H1 (cell line): Measurements from ENCODE around the gene MCM7. TPM values are rescaled to one million over a fixed set of nuclear protein-coding genes. Genes with fewer than 3 reads are reported as not detected.

Source experiments
- CTCF ChIA-PET: fragments of 300-600 bp; sonication (Branson Sonifier 250); formaldehyde crosslinking; loops from one replicate; lab custom pipeline; 2021; ENCODE audit not compliant: partially characterized antibody; lab: Charles Lee
- POLR2A ChIA-PET: fragments of 300-600 bp; sonication (Branson Sonifier 250); formaldehyde crosslinking; loops from one replicate; lab custom pipeline; 2021; ENCODE audit warnings: inconsistent platforms; ENCODE audit not compliant: partially characterized antibody; lab: Charles Lee
- DNase-seq, 2 experiments: peaks; one replicate each; pipeline versions ENCODE4 v3.0.0 to v3.0.0-alpha.2; 2010 to 2022; ENCODE audit warnings: low spot score in 2 of 2, low read depth in 1 of 2, mixed read lengths in 1 of 2
- FAIRE-seq: peaks from 2 replicates; lab custom pipeline; 2011; peaks lifted over from hg19 to GRCh38; lab: Jason Lieb, UNC
- H2AFZ ChIP-seq: 2 replicates; pipeline ENCODE4 v1.8.1; 2012; ENCODE audit warnings: low read length, inconsistent platforms
- H2AK5ac ChIP-seq: 2 replicates; pipeline ENCODE4 v1.6.1; 2013; ENCODE audit warnings: low read depth, low read length
- H2BK120ac ChIP-seq: replicated peaks from 2 replicates; pipeline ENCODE3; 2013; ENCODE audit warnings: low read depth, low read length, inconsistent platforms
- H2BK12ac ChIP-seq: 2 replicates; pipeline ENCODE4 v1.6.1; 2013; ENCODE audit warnings: low read depth, low read length
- H2BK15ac ChIP-seq: 2 replicates; pipeline ENCODE4 v1.6.1; 2013; ENCODE audit warnings: low read length
- H2BK20ac ChIP-seq: 2 replicates; pipeline ENCODE4 v1.6.1; 2013; ENCODE audit warnings: low read length
- H2BK5ac ChIP-seq: 2 replicates; pipeline ENCODE4 v1.6.1; 2013; ENCODE audit warnings: low read depth, low read length
- H3K14ac ChIP-seq: 2 replicates; pipeline ENCODE4 v1.6.1; 2013; ENCODE audit warnings: inconsistent platforms; ENCODE audit not compliant: insufficient read length
- H3K18ac ChIP-seq: 2 replicates; pipeline ENCODE4 v1.6.1; 2013; ENCODE audit warnings: low read length; ENCODE audit errors: extremely low read depth
- H3K23ac ChIP-seq: 2 replicates; pipeline ENCODE4 v1.6.1; 2013; ENCODE audit warnings: inconsistent platforms; ENCODE audit not compliant: insufficient read length
- H3K23me2 ChIP-seq: 2 replicates; pipeline ENCODE4 v1.6.1; 2013; ENCODE audit warnings: low read depth, low read length
- H3K27ac ChIP-seq: 2 replicates; pipeline ENCODE4 v1.6.1; 2011; ENCODE audit warnings: low read depth, low read length, inconsistent platforms
- H3K27me3 ChIP-seq, 4 experiments: replicated peaks in 1 of 4; 1 replicate in 1 of 4; 2 replicates in 3 of 4; pipeline versions ENCODE4 v1.6.1 to v1.8.1; 2011 to 2013; ENCODE audit warnings: low read length in 3 of 4, mild to moderate bottlenecking in 3 of 4, inconsistent platforms in 2 of 4, mixed read lengths in 2 of 4, moderate library complexity in 1 of 4; ENCODE audit not compliant: control insufficient read depth in 3 of 4, insufficient read depth in 3 of 4; ENCODE audit errors: extremely low read depth in 1 of 4
- H3K36me3 ChIP-seq, 4 experiments: 2 replicates each; pipeline versions ENCODE4 v1.6.1 to v1.8.1; 2011 to 2013; ENCODE audit warnings: mild to moderate bottlenecking in 4 of 4, low read length in 3 of 4, moderate library complexity in 2 of 4, control low read depth in 1 of 4, inconsistent platforms in 1 of 4; ENCODE audit not compliant: insufficient read depth in 4 of 4, control insufficient read depth in 2 of 4
- H3K4ac ChIP-seq: replicated peaks from 2 replicates; pipeline ENCODE3; 2013; ENCODE audit warnings: low read length, low read depth, mixed read lengths, inconsistent platforms; ENCODE audit not compliant: insufficient read length
- H3K4me1 ChIP-seq, 4 experiments: replicated peaks in 1 of 4; 1 replicate in 1 of 4; 2 replicates in 3 of 4; pipeline versions ENCODE4 v1.6.1 to v1.8.1; 2011 to 2013; ENCODE audit warnings: low read length in 3 of 4, inconsistent platforms in 2 of 4, mixed read lengths in 1 of 4; ENCODE audit not compliant: insufficient read depth in 4 of 4, control insufficient read depth in 3 of 4
- H3K4me2 ChIP-seq, 2 experiments: 2 replicates each; pipeline versions ENCODE4 v1.6.1 to v1.8.1; 2011 to 2013; ENCODE audit warnings: low read depth in 2 of 2, low read length in 2 of 2, control low read depth in 1 of 2, inconsistent platforms in 1 of 2, mild to moderate bottlenecking in 1 of 2; ENCODE audit not compliant: insufficient read depth in 1 of 2
- H3K4me3 ChIP-seq, 4 experiments: fragments of 200-600, 300-600 bp in 1 of 4; sonication (generic), shearing (Covaris generic), sonication (Bioruptor Twin) in 1 of 4; 2 replicates each; pipeline versions ENCODE4 v1.5.1 to v1.8.1; 2011 to 2016; ENCODE audit warnings: low read length in 4 of 4, low read depth in 3 of 4, control low read depth in 2 of 4, inconsistent platforms in 2 of 4, mild to moderate bottlenecking in 2 of 4, mixed read lengths in 1 of 4, moderate library complexity in 1 of 4; ENCODE audit not compliant: insufficient read depth in 2 of 4; ENCODE audit errors: extremely low read depth in 1 of 4
- H3K56ac ChIP-seq: replicated peaks from 2 replicates; pipeline ENCODE3; 2013; ENCODE audit warnings: low read depth, mild to moderate bottlenecking, mixed read lengths, low read length, inconsistent platforms; ENCODE audit not compliant: insufficient read length
- H3K79me1 ChIP-seq: 2 replicates; pipeline ENCODE4 v1.6.1; 2013; ENCODE audit warnings: low read depth, low read length, control low read depth
- H3K79me2 ChIP-seq, 2 experiments: 2 replicates each; pipeline versions ENCODE4 v1.6.1 to v1.8.1; 2012 to 2013; ENCODE audit warnings: low read length in 2 of 2, mild to moderate bottlenecking in 2 of 2, inconsistent platforms in 1 of 2; ENCODE audit not compliant: insufficient read depth in 2 of 2, control insufficient read depth in 1 of 2
- H3K9ac ChIP-seq, 4 experiments: replicated peaks in 1 of 4; 1 replicate in 1 of 4; 2 replicates in 3 of 4; pipeline versions ENCODE4 v1.6.1 to v1.8.1; 2011 to 2013; ENCODE audit warnings: low read depth in 3 of 4, low read length in 3 of 4, control low read depth in 2 of 4, mild to moderate bottlenecking in 2 of 4, moderate library complexity in 2 of 4, inconsistent platforms in 1 of 4; ENCODE audit errors: extremely low read depth in 1 of 4
- H3K9me3 ChIP-seq, 2 experiments: 2 replicates each; pipeline versions ENCODE4 v1.6.1 to v1.8.1; 2012 to 2013; ENCODE audit warnings: mild to moderate bottlenecking in 2 of 2, moderate library complexity in 2 of 2, control low read depth in 1 of 2, inconsistent platforms in 1 of 2, low read depth in 1 of 2, low read length in 1 of 2, mixed read lengths in 1 of 2; ENCODE audit not compliant: insufficient read depth in 2 of 2
- H4K20me1 ChIP-seq, 2 experiments: replicated peaks in 1 of 2; 2 replicates each; pipeline versions ENCODE3 to v1.8.1; 2011 to 2013; ENCODE audit warnings: inconsistent platforms in 2 of 2, low read length in 2 of 2, mild to moderate bottlenecking in 1 of 2; ENCODE audit not compliant: insufficient read depth in 2 of 2, control insufficient read depth in 1 of 2
- H4K5ac ChIP-seq: 2 replicates; pipeline ENCODE4 v1.6.1; 2013; ENCODE audit warnings: low read length, low read depth, mixed read lengths, inconsistent platforms; ENCODE audit not compliant: insufficient read length
- H4K8ac ChIP-seq: 2 replicates; pipeline ENCODE4 v1.8.0; 2013; ENCODE audit warnings: mild to moderate bottlenecking, moderate library complexity, low read length, inconsistent platforms; ENCODE audit not compliant: insufficient read depth; ENCODE audit errors: extremely low read depth
- H4K91ac ChIP-seq: replicated peaks from 2 replicates; pipeline ENCODE3; 2013; ENCODE audit warnings: low read length, mixed read lengths, inconsistent platforms; ENCODE audit not compliant: insufficient read length
- WGBS, 2 experiments: shearing (Covaris generic) in 1 of 2; methylation state at CpG; one replicate each; pipeline versions ENCODE4 v1.1.6 to v1.1.7; 2013 to 2015; ENCODE audit warnings: low lambda C conversion rate in 2 of 2, mixed read lengths in 2 of 2, inconsistent platforms in 1 of 2, low coverage in 1 of 2, missing lambda C conversion rate in 1 of 2; ENCODE audit not compliant: insufficient replicate concordance in 2 of 2, insufficient coverage in 1 of 2, insufficient read length in 1 of 2; ENCODE audit errors: extremely low coverage in 1 of 2, missing lambda C conversion rate in 1 of 2; 5-methylcytosine and 5-hydroxymethylcytosine counted together
- polyA plus RNA-seq, 7 experiments: library from polyadenylated mRNA; depleted of rRNA in 3 of 7; stranded (reverse) in 5 of 7; unstranded in 2 of 7; fragments of >200 nt in 5 of 7; fragments of 200-250 nt in 2 of 7; gene quantifications; 1 replicate in 5 of 7; 2 replicates in 1 of 7; 4 replicates in 1 of 7; pipeline versions ENCODE4 v1.2.1 to v1.2.3, GENCODE V29; 2011 to 2013; ENCODE audit warnings: missing spikeins in 2 of 7, mixed read lengths in 2 of 7
- total RNA-seq: library from RNA; stranded (reverse); fragmentation: NEBNext Ultra II Directional; extraction: Animal tissue kit (Norgen Biotek cat#: 25700); gene quantifications from 2 replicates; pipeline ENCODE4 v1.2.1, GENCODE V29; 2021
- TF ChIP-seq, protein P1 (sequence below): IDR thresholded peaks from 2 replicates; pipeline ENCODE4 v1.6.1; 2011; ENCODE audit warnings: low read depth, mild to moderate bottlenecking, low read length; ENCODE audit not compliant: insufficient read depth

MCM7 gene
- total and polyA plus RNA-seq, 2 of the 8 experiments (the other 6 are each of a cell fraction or from before 2014, with no cell fraction given) = 313 to 344 TPM

DNA sequence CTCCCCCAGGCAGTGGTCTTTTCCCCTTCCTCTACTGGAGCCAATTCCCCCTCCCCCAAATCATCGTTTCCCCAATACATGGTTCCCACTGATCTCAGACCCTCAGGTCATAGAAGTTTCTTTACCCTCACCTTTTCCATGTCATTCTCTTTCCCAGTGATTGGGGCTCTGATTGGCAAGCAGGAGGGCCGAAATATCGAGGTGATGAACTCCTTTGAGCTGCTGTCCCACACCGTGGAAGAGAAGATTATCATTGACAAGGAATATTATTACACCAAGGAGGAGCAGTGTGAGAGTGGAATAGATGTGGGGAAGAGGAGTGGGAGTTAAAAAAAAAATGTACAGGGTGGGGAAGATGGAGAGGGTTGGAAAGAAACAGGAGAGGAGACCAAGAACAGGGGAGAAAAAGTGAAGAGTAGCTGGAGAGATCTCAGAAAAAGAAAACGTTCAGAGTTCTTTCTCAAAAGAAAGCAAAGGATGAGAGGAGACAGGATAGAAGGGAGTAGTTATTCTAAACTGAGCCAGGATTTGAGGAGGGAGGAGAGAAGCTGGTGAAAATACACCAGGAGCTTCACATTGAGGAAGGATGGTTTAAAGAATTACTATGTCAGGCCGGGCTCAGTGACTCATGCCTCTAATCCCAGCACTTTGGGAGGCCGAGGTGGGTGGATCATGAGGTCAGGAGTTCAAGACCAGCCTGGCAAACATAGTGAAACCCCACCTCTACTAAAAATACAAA lies 11.6 kb downstream of the MCM7 start:
- 63% methylated on average over 7 of the region's 7 CpGs; no CpG with 5 or more reads in 1 of the 2 experiments for WGBS, 2 experiments
- H2BK120ac ChIP-seq = no peak overlapping the region
- H3K23me2 ChIP-seq = peaks cover 4% of the 10 kb centered on the region; the same call in 1 of the 2 replicates
- H3K27ac ChIP-seq = peak overlapping the region; percentile 77; the same call in 1 of the 2 replicates
- peak overlapping the region; percentile 79; the same call in 1 of the 2 replicates for H2BK5ac ChIP-seq
- no peaks in the 10 kb centered on the region for H3K9me3 ChIP-seq
- FAIRE-seq (no peak), DNase-seq (no peak)
- H2BK12ac ChIP-seq = peak overlapping the region; percentile 69; the same call in 1 of the 2 replicates
- CTCF ChIA-PET = interaction anchor here (0.7 to 2.4 kb wide), 2 partner anchors 40 to 99 kb away, joined by 3 to 5 read pairs; no protein-coding TSS in a partner anchor
- H4K5ac ChIP-seq = no peak overlapping the region
- TF ChIP-seq, protein P1, sequence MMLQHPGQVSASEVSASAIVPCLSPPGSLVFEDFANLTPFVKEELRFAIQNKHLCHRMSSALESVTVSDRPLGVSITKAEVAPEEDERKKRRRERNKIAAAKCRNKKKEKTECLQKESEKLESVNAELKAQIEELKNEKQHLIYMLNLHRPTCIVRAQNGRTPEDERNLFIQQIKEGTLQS = no peak
- H3K27me3 ChIP-seq = no peaks in the 10 kb centered on the region
- POLR2A ChIA-PET = interaction anchor here (1.0 to 19.5 kb wide), 12 partner anchors 4 to 78 kb away, joined by 3 to 722 read pairs (median 8); partner anchors contain the start of genes AP4M1, COPS6, MBLAC1 and MCM7
- no peak overlapping the region for H3K4ac ChIP-seq
- H3K4me2 ChIP-seq = peak overlapping the region; percentile 66 to 70
- no peak overlapping the region for H2BK20ac ChIP-seq
- no peak overlapping the region for H3K14ac ChIP-seq
- no peak overlapping the region for H3K23ac ChIP-seq
- no peak overlapping the region for H3K18ac ChIP-seq
- H4K91ac ChIP-seq = no peak overlapping the region
- H3K4me1 ChIP-seq = no peaks in the 10 kb centered on the region; a peak in 1 of 7 replicates
- peaks cover 16 to 19% of the 10 kb centered on the region in 2 experiments for H4K20me1 ChIP-seq
- H2BK15ac ChIP-seq = 0 out of 2 replicates have a peak overlapping the region, but pooled peaks have one; percentile 67
- H3K79me1 ChIP-seq = peaks cover 5% of the 10 kb centered on the region
- peak overlapping the region; percentile 78 to 98 (median 96) for H3K4me3 ChIP-seq
- peak overlapping the region; percentile 95; the same call in 1 of the 2 replicates for H4K8ac ChIP-seq
- H3K9ac ChIP-seq = peak overlapping the region in 3 of 4 experiments; percentile 87 to 93 (median 88); a peak in 5 of 7 replicates
- H3K36me3 ChIP-seq = peaks cover 33 to 44% (median 40%) of the 10 kb centered on the region in 4 experiments
- no peak overlapping the region for H2AK5ac ChIP-seq
- peak overlapping the region; percentile 73; the same call in 1 of the 2 replicates for H2AFZ ChIP-seq
- H3K79me2 ChIP-seq = peaks cover 0 to 6% of the 10 kb centered on the region in 2 experiments; a peak in 1 of 4 replicates
- peak overlapping the region; percentile 3 for H3K56ac ChIP-seq
